ENCODE measurements around the gene IVNS1ABP. TPM values are rescaled to one million over a fixed set of nuclear protein-coding genes. Genes with fewer than 3 reads are reported as not detected.
A peak's percentile ranks its signal among the peaks of the same experiment; 100 is the strongest.
"Not testable (repeated sequence)": the region's sequence is repeated elsewhere in the genome, so short reads cannot be mapped to it uniquely, and the experiment has no call there.

IVNS1ABP gene
- 100 to 1,000 TPM; 116 to 189 (median 145) TPM for total RNA-seq

DNA sequence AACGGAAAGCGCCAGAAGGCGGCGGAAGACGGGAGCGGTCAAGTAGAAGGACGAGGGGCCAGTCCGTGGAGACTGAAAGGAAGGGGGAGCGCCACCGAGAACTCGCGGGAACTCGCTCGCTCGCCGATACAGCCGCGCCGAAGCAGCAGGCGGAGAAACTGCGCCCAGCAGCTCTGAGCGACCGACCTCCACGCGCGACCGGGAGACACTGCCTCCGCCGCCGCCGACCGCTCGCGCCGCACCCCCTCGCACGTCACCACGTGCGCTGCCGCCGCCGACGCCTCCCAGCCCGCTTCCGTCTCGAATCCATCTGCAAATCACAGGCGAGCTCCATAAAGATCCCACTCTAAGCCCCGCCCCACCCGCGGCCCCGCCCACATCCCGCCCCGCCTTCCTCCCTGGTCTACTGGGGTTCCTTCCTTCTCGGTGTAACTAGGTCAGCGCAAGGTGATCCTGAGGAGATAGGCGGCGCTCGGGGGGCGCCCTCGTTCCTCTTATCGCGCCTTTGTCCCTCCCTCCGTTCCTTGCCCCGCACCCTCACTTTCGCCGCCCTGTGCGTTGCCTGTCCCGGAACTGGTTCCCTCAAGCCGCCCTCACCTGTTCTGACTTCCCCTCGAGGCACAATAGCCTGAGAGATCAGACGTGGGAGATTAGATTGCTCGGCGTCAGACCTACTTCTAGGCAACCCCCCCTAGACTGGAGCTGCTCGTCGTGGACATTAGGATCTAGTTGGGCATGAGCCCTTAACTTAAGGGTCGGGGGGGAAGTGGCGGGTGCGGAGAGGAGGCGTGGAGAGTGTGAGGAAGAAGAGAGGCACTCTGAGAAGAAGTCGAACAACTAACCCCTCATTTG lies at the start of gene IVNS1ABP:
TSS of gene IVNS1ABP (minus strand) at position 210 of the 852 bp plus-strand sequence. CDS start 7,750 bp downstream, outside the sequence.
- peak within 1 kb of the TSS; percentile 99 for H3K27ac ChIP-seq
- peaks cover 46% of the 10 kb centered on the region for H3K4me1 ChIP-seq
- peak within 1 kb of the TSS; percentile 100 for H3K4me3 ChIP-seq
- WGBS, result under 1% methylated on average over 47 of the region's 80 CpGs
- no peaks in the 10 kb centered on the region for H3K36me3 ChIP-seq
- TF ChIP-seq CTCF (IDR thresholded peaks at IDR 0.05), result peak in 1 of 2 donors; percentile 20
- no peak for TF ChIP-seq EP300 (IDR thresholded peaks at IDR 0.05)
- TF ChIP-seq POLR2AphosphoS5 (IDR thresholded peaks at IDR 0.05), result peak; percentile 87 to 91 (median 89)
- peak; percentile 92 to 97 for TF ChIP-seq POLR2A (IDR thresholded peaks at IDR 0.05)
- DNase-seq (ENCODE audit: low spot score in 2 of 2), result peak; percentile 97 to 98
- H3K9me3 ChIP-seq, result no peaks in the 10 kb centered on the region
- no peaks in the 10 kb centered on the region for H3K27me3 ChIP-seq

- TF ChIP-seq POLR2AphosphoS5 (IDR thresholded peaks at IDR 0.05) (no peak), CTCF (IDR thresholded peaks at IDR 0.05) (no peak), POLR2A (IDR thresholded peaks at IDR 0.05) (no peak), EP300 (IDR thresholded peaks at IDR 0.05) (no peak)
- DNase-seq (ENCODE audit: low spot score in 2 of 2), result no peak
- no peaks in the 10 kb centered on the region for H3K27me3 ChIP-seq
- no peak overlapping the region for H3K4me3 ChIP-seq
- peaks cover 30% of the 10 kb centered on the region for H3K4me1 ChIP-seq
- WGBS, result 63% methylated on average over 3 of the region's 3 CpGs
- H3K9me3 ChIP-seq, result no peaks in the 10 kb centered on the region
- H3K27ac ChIP-seq, result peak overlapping the region; percentile 48
- no peaks in the 10 kb centered on the region for H3K36me3 ChIP-seq
Measured at GRCh38 chr1:185365951-185366350, 48.9 kb upstream of the IVNS1ABP start.

- not testable (repeated sequence) for H3K36me3 ChIP-seq; DNase-seq (ENCODE audit: low spot score in 2 of 2); H3K4me3 ChIP-seq; H3K9me3 ChIP-seq; H3K27ac ChIP-seq; H3K27me3 ChIP-seq
- H3K4me1 ChIP-seq, result peaks cover 23% of the 10 kb centered on the region
- WGBS, result 74% methylated on average over 3 of the region's 3 CpGs
Measured at GRCh38 chr1:185364528-185364927, 47.5 kb upstream of the IVNS1ABP start.

DNA sequence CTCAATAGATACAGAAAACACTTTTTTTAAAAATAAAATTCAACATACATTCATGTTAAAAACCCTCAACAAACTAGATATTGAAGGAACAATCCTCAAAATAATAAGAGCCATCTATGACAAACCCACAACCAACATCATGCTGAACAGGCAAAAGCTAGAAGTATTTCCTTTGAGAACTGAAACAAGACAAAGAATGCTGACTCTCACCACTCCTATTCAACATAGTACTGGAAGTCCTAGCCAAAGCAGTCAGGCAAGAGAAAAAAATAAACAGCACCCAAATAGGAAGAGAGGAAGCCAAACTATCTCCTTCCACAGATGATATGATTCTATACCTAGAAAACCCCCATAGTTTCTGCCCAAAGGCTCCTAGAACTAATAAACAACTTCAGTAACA lies 46.2 kb upstream of the IVNS1ABP start:
- H3K27ac ChIP-seq, result no peak overlapping the region
- TF ChIP-seq CTCF (IDR thresholded peaks at IDR 0.05), result no peak
- no peak for TF ChIP-seq POLR2AphosphoS5 (IDR thresholded peaks at IDR 0.05)
- no peak for TF ChIP-seq EP300 (IDR thresholded peaks at IDR 0.05)
- TF ChIP-seq POLR2A (IDR thresholded peaks at IDR 0.05), result no peak
- peaks cover 11% of the 10 kb centered on the region for H3K4me1 ChIP-seq
- H3K27me3 ChIP-seq, result no peaks in the 10 kb centered on the region
- no peaks in the 10 kb centered on the region for H3K36me3 ChIP-seq
- no peak for DNase-seq (ENCODE audit: low spot score in 2 of 2)
- H3K4me3 ChIP-seq, result no peak overlapping the region
- H3K9me3 ChIP-seq, result no peaks in the 10 kb centered on the region

GRCh38 chr1:185360714-185361113 lies 43.7 kb upstream of the IVNS1ABP start:
- WGBS, result 97% methylated on average over 1 of the region's 1 CpG
- no peaks in the 10 kb centered on the region for H3K36me3 ChIP-seq
- H3K4me3 ChIP-seq, result no peak overlapping the region
- no peak for TF ChIP-seq EP300 (IDR thresholded peaks at IDR 0.05)
- no peak for TF ChIP-seq POLR2AphosphoS5 (IDR thresholded peaks at IDR 0.05)
- no peak for TF ChIP-seq POLR2A (IDR thresholded peaks at IDR 0.05)
- TF ChIP-seq CTCF (IDR thresholded peaks at IDR 0.05), result no peak
- no peaks in the 10 kb centered on the region for H3K9me3 ChIP-seq
- H3K27ac ChIP-seq, result no peak overlapping the region
- no peaks in the 10 kb centered on the region for H3K4me1 ChIP-seq
- no peaks in the 10 kb centered on the region for H3K27me3 ChIP-seq
- no peak for DNase-seq (ENCODE audit: low spot score in 2 of 2)

All from suprapubic skin (tissue), 4 donors.